Endometrial microvascular endothelial cells (primary cell): ENCODE measurements around the gene HOXA2. TPM values are rescaled to one million over a fixed set of nuclear protein-coding genes. Genes with fewer than 3 reads are reported as not detected.

ENCODE experiments used
- in situ Hi-C: cut with HindIII; loops from 2 replicates; pipeline ENCODE4 v1.10.0; 2017; ENCODE audit warnings: low sequenced_read_pairs, low pct_unique_long_range_greater_than_20kb; ENCODE audit errors: inconsistent ontology term
- total RNA-seq: library from RNA; depleted of rRNA; stranded (reverse); fragments of >200 nt; gene quantifications from one replicate; pipeline ENCODE4 v1.2.3, GENCODE V29; 2015; ENCODE audit errors: inconsistent ontology term

HOXA2 gene
- total RNA-seq, 1 donor from 2014 or later: not detected

DNA sequence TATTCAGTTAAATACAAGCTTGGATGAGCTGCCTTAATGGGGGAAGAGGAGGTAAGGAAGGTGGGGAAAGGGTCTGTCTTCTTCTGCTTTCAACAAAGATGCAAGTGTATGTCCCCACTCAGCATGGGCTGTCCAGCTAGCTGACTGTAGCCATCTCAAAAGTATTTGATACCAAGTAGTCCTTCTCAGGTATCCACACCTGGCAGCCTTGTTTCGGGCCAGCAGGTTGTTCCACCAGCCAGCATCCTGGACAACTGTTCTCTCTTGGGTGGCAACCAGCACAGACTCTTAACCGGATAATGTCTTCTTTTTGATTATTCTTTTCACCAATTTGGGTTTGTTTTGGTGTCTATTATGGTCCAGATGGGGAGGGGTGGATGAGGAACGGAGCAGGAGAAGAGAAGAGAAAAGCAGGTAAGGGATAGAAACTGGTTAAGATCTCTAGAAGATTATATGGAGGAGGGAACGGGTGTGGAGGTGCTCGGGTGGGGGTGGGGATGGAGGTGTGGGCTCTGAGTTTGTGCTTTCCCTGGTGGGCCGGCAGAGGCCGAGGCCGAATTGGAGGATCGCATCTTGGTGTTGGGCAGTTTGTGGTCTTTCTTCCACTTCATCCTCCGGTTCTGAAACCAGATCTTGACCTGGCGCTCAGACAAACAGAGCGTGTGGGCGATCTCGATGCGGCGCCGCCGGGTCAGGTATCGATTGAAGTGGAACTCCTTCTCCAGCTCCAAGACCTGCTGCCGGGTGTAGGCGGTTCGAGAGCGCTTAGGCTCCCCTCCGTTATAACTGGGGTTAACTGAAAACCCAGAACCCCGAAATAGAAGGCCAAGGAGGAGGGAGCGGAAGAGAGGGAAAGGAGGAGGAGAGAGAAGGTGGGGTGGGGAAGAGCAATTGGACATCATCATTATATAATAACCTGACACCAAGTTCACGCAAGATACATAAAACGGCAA, 26.6 kb upstream of the HOXA2 start:
- in situ Hi-C loops: loop anchor here (5.0 kb wide), 1 partner anchor 37 kb away; no protein-coding TSS in a partner anchor

DNA sequence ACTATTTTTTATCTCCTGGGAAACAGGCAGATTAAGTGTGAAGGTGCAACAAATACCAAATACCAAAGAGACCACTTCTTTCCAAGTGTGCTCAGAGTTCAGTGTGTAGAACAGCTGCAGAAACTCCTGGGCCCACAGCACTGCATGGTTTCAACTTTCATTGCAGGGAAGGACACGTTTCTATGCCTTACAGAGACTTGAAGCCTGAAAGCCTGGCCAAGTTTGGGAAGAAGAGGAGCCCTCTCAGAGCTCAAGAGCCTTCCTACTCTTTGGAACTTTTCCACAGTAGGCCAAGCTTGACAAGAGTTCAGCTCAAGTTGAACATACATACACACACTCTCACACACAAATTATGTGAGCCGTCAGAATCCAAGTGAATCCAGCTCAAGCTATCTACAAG, 25.6 kb upstream of the HOXA2 start:
- in situ Hi-C loops: loop anchor here (5.0 kb wide), 1 partner anchor 36 kb away; no protein-coding TSS in a partner anchor

DNA sequence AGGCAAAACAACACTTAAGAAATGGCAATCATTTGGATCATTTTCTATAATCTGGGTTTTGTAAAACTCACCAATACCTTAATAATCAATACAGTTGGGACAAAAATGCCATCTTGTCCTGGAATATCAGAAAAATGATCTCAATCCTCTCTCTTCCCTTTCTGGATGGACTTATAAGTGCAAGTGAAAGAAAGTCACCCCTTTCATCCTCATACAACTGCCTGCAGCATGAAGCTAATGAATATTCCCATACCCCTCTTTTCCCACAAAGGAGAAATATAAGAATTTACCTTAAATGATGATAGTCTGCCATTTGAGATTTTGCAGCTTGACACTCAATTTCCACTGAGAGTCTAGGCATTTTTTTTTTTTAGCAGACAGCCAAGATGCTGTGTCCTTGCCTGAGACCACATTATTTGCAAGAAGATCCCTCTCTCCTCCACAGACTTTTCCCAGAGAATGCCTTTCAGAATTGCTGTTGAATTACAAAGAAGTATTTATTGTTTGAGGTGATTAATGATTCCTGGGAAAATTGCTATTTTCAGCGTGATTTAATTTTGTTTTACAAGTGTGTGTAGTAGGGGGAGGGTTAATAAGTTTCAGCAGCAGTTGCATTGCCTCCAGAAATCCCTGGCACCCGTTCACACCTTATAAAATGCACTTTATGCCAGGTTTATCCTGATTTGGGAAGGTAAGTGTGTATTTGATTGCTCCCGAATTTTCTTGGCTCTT, 24.3 kb upstream of the HOXA2 start:
- in situ Hi-C loops: loop anchor here (5.0 kb wide), 1 partner anchor 34 kb away; no protein-coding TSS in a partner anchor

DNA sequence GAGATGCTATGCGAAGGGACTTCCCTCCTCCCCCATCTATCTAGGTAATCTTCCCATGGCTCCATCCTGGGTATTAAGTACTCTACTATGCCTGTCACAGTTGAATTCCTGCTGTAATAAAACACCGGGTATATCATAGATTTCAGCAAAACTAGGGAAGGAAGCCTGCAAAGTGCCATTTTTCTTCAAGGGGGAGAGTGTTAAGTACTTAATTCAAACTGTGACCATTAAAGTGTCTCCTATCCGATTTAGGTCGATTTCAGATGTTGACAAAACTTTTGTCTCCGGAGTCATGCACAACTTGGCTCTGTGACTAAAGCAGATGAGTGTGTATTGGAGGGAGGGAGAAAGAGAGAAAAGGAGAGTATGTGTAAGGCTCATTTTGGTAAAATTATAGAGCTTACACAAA, 23.5 kb upstream of the HOXA2 start:
- in situ Hi-C loops: loop anchor here (5.0 kb wide), 1 partner anchor 34 kb away; no protein-coding TSS in a partner anchor

DNA sequence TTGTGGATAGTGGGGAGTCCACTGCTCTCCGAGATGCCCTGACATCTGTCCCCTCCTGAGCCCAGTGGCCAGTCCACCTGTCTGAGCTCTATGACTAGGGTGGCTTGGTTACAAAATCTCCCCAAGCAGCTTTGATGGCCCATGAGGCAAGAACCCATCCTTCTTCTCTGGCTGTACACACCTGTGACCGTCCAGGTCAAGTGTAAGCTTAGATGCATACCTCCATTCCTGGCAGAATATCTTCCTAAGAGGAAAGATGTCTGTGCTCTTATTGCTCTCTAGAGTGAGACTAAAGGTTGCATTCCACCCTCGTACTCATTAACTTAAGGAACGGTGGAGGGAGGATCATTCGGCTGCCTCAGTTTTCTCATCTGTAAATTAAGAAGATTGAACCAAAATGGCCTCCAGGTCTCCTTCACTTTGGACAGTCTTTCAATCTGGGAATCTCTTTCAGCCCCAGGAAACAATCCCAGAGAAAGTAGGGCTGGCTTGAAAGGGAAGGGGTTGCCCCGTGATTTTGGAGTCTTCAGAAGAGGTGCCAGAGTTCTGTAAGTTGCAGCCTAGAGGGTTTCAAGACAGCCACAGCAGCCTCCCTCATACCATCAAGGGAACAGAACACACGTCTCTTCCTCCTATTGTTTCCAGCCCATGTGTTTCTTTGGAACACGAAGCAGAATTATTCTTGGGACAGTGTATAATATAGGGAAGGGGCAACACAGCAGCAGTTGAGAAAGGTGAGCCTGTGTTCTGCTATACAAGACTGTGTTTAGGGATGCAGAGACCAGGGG, 22.6 kb upstream of the HOXA2 start:
- in situ Hi-C loops: loop anchor here (5.0 kb wide), 1 partner anchor 33 kb away; no protein-coding TSS in a partner anchor

DNA sequence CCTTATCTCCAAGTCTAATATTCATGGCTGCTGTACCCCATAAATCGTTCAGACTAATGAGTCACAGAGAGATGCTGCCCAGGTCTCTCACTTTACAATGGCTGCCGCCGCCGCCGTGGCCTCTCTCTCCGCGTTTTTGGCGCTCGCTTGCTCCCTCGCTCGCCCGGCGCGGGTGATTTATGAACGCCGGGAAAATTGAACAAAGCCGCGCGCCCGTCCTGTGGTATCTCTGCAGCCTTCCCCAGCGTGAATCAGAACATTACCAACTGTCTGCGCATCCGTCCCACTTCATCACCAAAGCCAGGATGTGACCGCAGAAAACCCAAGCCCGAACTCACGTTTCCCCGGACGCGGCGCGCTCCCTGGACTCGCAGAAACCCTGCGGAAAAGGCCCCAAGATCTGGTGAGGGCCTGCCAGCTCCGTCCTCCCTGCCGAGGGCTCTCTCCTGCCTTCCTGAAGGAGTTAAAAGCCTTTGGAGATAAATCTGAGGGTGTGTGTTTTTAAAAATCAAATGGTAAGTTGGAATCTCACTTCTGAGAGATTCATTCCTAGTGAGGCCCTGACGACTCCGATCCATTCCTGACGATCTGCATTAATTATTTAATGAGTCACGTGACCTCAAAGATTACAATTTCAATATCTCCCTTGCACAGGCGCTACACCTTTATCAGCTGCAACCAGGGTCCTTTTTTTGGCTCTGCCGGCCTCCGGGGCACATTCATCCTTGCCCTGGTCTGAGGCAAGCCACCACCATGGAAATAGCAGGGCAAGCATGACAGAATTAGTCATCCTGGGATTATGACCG, 21.8 kb upstream of the HOXA2 start:
- in situ Hi-C loops: no loop called here

- in situ Hi-C loops: no loop called here
Measured at GRCh38 chr7:27123477-27124053, 21.1 kb upstream of the HOXA2 start.

DNA sequence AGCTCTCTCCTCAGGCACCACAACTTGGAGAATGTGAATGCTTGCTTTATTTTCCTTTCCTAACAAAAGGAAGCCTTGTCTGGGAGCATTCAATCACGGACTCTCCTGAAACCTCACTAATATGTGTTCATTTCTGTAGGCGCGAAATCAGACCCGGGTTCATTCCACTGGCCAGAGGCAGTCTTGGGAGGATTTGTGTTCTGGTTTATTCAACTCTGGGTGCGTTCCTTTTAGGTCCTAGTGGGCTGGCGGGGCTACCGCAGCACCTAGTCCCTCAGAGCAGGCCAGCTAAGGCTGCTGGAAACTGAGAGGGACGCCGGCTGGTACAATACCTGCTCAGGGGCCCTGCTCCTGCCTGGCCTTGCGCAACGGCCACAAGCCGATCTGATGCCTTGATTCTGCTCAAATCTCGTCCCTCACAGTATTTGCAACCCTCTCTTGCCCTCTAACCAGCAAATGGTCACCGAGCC, 20.6 kb upstream of the HOXA2 start:
- in situ Hi-C loops: no loop called here

DNA sequence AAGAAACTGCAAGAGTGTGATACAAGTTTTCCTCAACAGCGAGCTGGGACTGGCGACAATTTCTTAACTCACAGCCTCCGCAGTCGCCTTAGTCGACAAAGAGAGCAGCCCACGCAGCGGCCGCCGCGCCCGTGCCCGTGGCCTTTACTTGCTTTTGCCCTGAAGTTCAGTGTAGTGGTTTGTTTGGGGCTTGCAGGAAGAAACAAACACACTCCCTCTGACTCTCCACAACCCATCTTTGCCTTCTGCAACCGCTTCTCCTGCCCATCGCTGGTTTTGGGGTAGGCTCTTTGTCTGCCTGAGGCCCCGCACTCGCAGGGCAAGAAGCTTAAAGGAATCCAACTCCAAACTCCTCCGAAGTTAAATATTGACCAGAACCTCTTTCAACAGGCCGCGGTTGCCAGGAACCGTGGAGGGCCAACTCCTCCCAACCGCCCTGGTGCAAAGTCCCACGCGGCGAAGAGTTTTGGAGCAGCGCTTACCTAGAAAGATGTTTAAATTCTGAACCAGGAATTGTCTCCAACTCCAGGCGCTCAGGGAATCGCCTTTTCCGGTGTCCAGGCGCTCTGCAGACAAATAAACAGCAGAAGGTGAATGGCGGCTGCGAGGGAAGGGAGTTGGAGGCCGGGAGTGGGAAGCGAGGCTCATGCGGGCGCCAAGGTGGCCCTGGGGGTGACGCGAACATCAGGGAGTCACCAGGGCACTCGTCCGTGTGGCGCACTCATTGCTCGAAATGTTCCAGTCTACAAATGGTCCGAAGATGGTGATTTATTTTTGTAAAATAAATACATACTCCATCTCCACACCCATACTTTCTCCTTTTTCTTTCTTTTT, 19.8 kb upstream of the HOXA2 start:
- in situ Hi-C loops: no loop called here

DNA sequence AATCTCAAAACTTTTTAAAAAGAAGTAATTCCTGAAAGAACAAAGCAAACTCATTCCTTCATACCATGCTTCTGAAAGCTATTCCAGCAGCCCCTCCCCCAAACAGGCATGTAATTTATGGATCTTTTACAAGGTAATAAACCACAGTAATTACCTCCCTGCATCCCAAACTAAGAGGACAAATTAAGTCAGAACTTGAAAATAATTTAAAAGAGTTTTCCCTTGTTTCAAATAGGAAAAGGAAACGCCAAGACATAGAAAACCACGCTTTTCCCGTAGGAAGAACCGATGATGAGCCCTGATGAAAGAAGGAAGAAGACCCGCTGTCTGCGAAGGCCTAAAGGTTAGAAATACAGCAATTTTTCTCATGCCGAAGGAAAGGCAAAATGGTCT, 19.2 kb upstream of the HOXA2 start:
- in situ Hi-C loops: no loop called here

DNA sequence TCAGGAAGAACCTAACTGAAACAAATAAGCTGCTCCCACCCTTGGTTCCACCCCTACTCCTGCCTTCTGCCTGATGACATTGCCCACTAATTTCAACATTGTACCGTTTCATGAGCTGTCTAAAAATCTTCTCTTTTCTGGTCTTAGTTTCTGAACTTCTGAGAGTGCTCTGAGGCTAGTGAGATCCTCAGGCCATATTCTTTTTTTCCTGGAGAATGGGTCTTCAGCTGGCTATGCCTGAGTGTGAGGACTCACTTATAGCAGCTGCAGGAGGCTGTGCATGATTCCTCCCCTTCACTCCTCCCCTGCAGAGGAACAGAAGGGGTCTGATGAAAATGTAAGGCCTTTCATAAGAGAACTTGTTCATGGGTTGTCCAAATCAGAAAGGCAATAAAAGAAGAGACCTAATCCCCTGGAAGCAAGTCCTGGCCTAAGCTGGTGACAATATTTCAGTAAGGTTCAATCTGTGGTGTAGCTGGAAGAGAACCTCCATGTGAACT, 17.0 kb upstream of the HOXA2 start:
- in situ Hi-C loops: no loop called here

DNA sequence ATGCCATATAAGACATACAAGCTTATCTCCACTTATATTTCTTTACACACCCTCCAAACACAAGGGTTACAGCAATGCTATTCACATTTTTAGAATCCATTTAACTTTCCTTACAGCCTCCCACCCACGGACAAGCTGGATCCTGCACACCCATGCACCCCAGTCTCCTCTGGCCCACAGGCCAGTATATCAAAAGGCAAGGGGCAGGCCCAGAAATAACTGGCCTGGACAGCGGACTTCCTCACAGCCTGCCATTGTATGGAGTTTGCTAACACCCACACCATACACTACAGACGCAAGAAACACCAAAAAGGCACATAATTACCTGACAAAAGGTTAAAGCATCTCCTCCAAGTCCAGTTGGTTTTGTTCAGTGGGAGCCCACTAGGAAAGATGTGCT, 16.1 kb upstream of the HOXA2 start:
- in situ Hi-C loops: no loop called here

- in situ Hi-C loops: no loop called here
Measured at GRCh38 chr7:27117887-27118491, 15.5 kb upstream of the HOXA2 start.

- in situ Hi-C loops: no loop called here
Measured at GRCh38 chr7:27116962-27117886, 14.7 kb upstream of the HOXA2 start.
